Peyer's patch (tissue), 4 donors: ENCODE results near the gene TSSC4.

ENCODE experiments used
- POLR2A ChIP-seq, 2 donors: fragments of 450-650 bp; IDR thresholded peaks; one replicate each; pipeline ENCODE4 v1.5.1; 2017; ENCODE audit warnings: antibody characterized with exemption in 2 of 2, mild to moderate bottlenecking in 2 of 2, moderate library complexity in 2 of 2
- TF ChIP-seq, protein P1 (sequence below), 6 experiments: fragments of 450-650 bp in 4 of 6; fragments of 200-600 bp in 2 of 6; sonication (generic) in 1 of 6; IDR thresholded peaks; one replicate each; pipeline ENCODE4 v1.5.1; 2017 to 2019; ENCODE audit warnings: antibody characterized with exemption in 6 of 6, mild to moderate bottlenecking in 3 of 6, moderate library complexity in 1 of 6

- TF ChIP-seq, protein P1, sequence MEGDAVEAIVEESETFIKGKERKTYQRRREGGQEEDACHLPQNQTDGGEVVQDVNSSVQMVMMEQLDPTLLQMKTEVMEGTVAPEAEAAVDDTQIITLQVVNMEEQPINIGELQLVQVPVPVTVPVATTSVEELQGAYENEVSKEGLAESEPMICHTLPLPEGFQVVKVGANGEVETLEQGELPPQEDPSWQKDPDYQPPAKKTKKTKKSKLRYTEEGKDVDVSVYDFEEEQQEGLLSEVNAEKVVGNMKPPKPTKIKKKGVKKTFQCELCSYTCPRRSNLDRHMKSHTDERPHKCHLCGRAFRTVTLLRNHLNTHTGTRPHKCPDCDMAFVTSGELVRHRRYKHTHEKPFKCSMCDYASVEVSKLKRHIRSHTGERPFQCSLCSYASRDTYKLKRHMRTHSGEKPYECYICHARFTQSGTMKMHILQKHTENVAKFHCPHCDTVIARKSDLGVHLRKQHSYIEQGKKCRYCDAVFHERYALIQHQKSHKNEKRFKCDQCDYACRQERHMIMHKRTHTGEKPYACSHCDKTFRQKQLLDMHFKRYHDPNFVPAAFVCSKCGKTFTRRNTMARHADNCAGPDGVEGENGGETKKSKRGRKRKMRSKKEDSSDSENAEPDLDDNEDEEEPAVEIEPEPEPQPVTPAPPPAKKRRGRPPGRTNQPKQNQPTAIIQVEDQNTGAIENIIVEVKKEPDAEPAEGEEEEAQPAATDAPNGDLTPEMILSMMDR (IDR thresholded peaks at IDR 0.05): no peak
- TF ChIP-seq POLR2A (IDR thresholded peaks at IDR 0.05): no peak
These were observed 33.8 kb upstream of the TSSC4 start for GRCh38 chr11:2366733-2367132.
